ENCODE data around the gene AHNAK2.
"Not testable (repeated sequence)": the region's sequence is repeated elsewhere in the genome, so short reads cannot be mapped to it uniquely, and the experiment has no call there.

AHNAK2 gene

DNA sequence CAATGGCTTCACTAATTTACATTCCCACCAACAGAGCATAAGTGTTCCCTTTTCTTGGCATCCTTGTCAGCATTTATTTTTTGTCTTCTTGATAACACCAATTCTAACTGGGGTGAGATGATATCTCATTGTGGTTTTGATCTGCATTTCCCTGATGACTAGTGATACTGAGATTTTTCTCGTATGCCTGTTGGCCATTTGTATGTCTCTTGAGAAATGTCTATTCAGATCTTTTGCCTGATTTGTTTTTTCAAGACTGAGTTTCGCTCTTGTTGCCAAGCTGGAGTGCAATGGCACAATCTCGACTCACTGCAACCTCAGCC lies 58.2 kb downstream of the AHNAK2 start:
- Histone ChIP-seq H3K27ac (ENCODE audit: low read depth, low read length) (no peak overlapping the region), H4K20me1 (ENCODE audit: control insufficient read depth, insufficient read depth, low read depth, low read length) (no peaks in the 10 kb centered on the region), H3K9me2 (replicated peaks; ENCODE audit: control insufficient read depth, low read length) (no peaks in the 10 kb centered on the region), H3K4me2 (ENCODE audit: low read length) (no peak overlapping the region), H3K4me3 (ENCODE audit: low read length) (no peak overlapping the region), H3K36me3 (ENCODE audit: control insufficient read depth, low read length) (no peaks in the 10 kb centered on the region), H3K27me3 (ENCODE audit: control insufficient read depth, low read length) (peaks cover 13% of the 10 kb centered on the region), H3F3A (ENCODE audit: control insufficient read depth, insufficient read depth) (peaks cover 4% of the 10 kb centered on the region; the same call in 1 of the 2 replicates), H3K9me3 (ENCODE audit: control insufficient read depth, insufficient read depth, low read length) (peaks cover 7% of the 10 kb centered on the region; the same call in 1 of the 2 replicates), H3K79me2 (ENCODE audit: control insufficient read depth, low read length) (no peaks in the 10 kb centered on the region), H3K4me1 (ENCODE audit: control insufficient read depth, low read length) (peaks cover 26% of the 10 kb centered on the region)
- TF ChIP-seq EZH2phosphoT487 (IDR thresholded peaks at IDR 0.05; ENCODE audit: borderline replicate concordance, low read length) (no peak), CTCF (IDR thresholded peaks at IDR 0.05; ENCODE audit: low read depth, low read length, poor library complexity, severe bottlenecking) (no peak)

GRCh38 chr14:104919152-104919992 lies 58.8 kb downstream of the AHNAK2 start:
- peaks cover 21% of the 10 kb centered on the region for H3K4me1 ChIP-seq (ENCODE audit: control insufficient read depth, low read length)
- not testable (repeated sequence) for H3K4me2 ChIP-seq (ENCODE audit: low read length); H3K9me2 ChIP-seq (replicated peaks; ENCODE audit: control insufficient read depth, low read length); H3K9me3 ChIP-seq (ENCODE audit: control insufficient read depth, insufficient read depth, low read length); H3K36me3 ChIP-seq (ENCODE audit: control insufficient read depth, low read length); H3K27ac ChIP-seq (ENCODE audit: low read depth, low read length); H3K4me3 ChIP-seq (ENCODE audit: low read length); H3K79me2 ChIP-seq (ENCODE audit: control insufficient read depth, low read length); H3F3A ChIP-seq (ENCODE audit: control insufficient read depth, insufficient read depth); H4K20me1 ChIP-seq (ENCODE audit: control insufficient read depth, insufficient read depth, low read depth, low read length)
- peaks cover 16% of the 10 kb centered on the region for H3K27me3 ChIP-seq (ENCODE audit: control insufficient read depth, low read length)

GRCh38 chr14:104917993-104918392 lies 60.2 kb downstream of the AHNAK2 start:
- no peak overlapping the region for H3K4me3 ChIP-seq (ENCODE audit: low read length)
- H3K4me2 ChIP-seq (ENCODE audit: low read length): no peak overlapping the region
- no peaks in the 10 kb centered on the region for H3F3A ChIP-seq (ENCODE audit: control insufficient read depth, insufficient read depth)
- H3K9me3 ChIP-seq (ENCODE audit: control insufficient read depth, insufficient read depth, low read length): peaks cover 3% of the 10 kb centered on the region
- H3K36me3 ChIP-seq (ENCODE audit: control insufficient read depth, low read length): no peaks in the 10 kb centered on the region
- peaks cover 22% of the 10 kb centered on the region for H3K27me3 ChIP-seq (ENCODE audit: control insufficient read depth, low read length)
- no peaks in the 10 kb centered on the region for H3K9me2 ChIP-seq (replicated peaks; ENCODE audit: control insufficient read depth, low read length)
- H3K27ac ChIP-seq (ENCODE audit: low read depth, low read length): no peak overlapping the region
- no peaks in the 10 kb centered on the region for H4K20me1 ChIP-seq (ENCODE audit: control insufficient read depth, insufficient read depth, low read depth, low read length)
- peaks cover 12% of the 10 kb centered on the region for H3K4me1 ChIP-seq (ENCODE audit: control insufficient read depth, low read length)
- H3K79me2 ChIP-seq (ENCODE audit: control insufficient read depth, low read length): no peaks in the 10 kb centered on the region
- TF ChIP-seq CTCF (IDR thresholded peaks at IDR 0.05; ENCODE audit: low read depth, low read length, poor library complexity, severe bottlenecking): no peak
- no peak for TF ChIP-seq EZH2phosphoT487 (IDR thresholded peaks at IDR 0.05; ENCODE audit: borderline replicate concordance, low read length)

- H3K36me3 ChIP-seq (ENCODE audit: control insufficient read depth, low read length): no peaks in the 10 kb centered on the region
- peaks cover 6% of the 10 kb centered on the region for H3K9me3 ChIP-seq (ENCODE audit: control insufficient read depth, insufficient read depth, low read length)
- no peak overlapping the region for H3K4me2 ChIP-seq (ENCODE audit: low read length)
- peaks cover 22% of the 10 kb centered on the region for H3K27me3 ChIP-seq (ENCODE audit: control insufficient read depth, low read length)
- H3K9me2 ChIP-seq (replicated peaks; ENCODE audit: control insufficient read depth, low read length): no peaks in the 10 kb centered on the region
- H3K79me2 ChIP-seq (ENCODE audit: control insufficient read depth, low read length): no peaks in the 10 kb centered on the region
- no peak for TF ChIP-seq EZH2phosphoT487 (IDR thresholded peaks at IDR 0.05; ENCODE audit: borderline replicate concordance, low read length)
- TF ChIP-seq CTCF (IDR thresholded peaks at IDR 0.05; ENCODE audit: low read depth, low read length, poor library complexity, severe bottlenecking): no peak
- no peak overlapping the region for H3K27ac ChIP-seq (ENCODE audit: low read depth, low read length)
- H3F3A ChIP-seq (ENCODE audit: control insufficient read depth, insufficient read depth): no peaks in the 10 kb centered on the region
- no peak overlapping the region for H3K4me3 ChIP-seq (ENCODE audit: low read length)
- no peaks in the 10 kb centered on the region for H4K20me1 ChIP-seq (ENCODE audit: control insufficient read depth, insufficient read depth, low read depth, low read length)
- peaks cover 6% of the 10 kb centered on the region; the same call in 1 of the 2 replicates for H3K4me1 ChIP-seq (ENCODE audit: control insufficient read depth, low read length)
Observed at GRCh38 chr14:104917116-104917515, 61.1 kb downstream of the AHNAK2 start.

All from DOHH2 (cell line).